K562 (cell line): ENCODE data around the gene CYP2C18.
"Not testable (repeated sequence)": the region's sequence is repeated elsewhere in the genome, so short reads cannot be mapped to it uniquely, and the experiment has no call there.

Experiments
- CTCF ChIP-seq, 3 experiments: IDR thresholded peaks in 2 of 3; conservative IDR thresholded peaks in 1 of 3; 2 replicates each; pipeline ENCODE4 v1.5.1; 2011 to 2012; ENCODE audit warnings: low read length in 3 of 3, mild to moderate bottlenecking in 3 of 3, control low read depth in 2 of 3, improper control_type of control experiment in 1 of 3, inconsistent platforms in 1 of 3, low read depth in 1 of 3, mixed read lengths in 1 of 3, moderate library complexity in 1 of 3; ENCODE audit not compliant: insufficient read depth in 2 of 3
- FOXM1 ChIP-seq, 2 experiments: fragments of 450-650 bp in 1 of 2; sonication (generic) in 1 of 2; formaldehyde crosslinking in 1 of 2; IDR thresholded peaks; 2 replicates each; pipeline versions ENCODE4 v1.6.1 to v1.9.0; 2017 to 2022; ENCODE audit warnings: low read depth in 2 of 2, mild to moderate bottlenecking in 2 of 2, missing genetic modification reagents in 1 of 2, moderate library complexity in 1 of 2
- JUN ChIP-seq, 2 experiments: sonication (generic) in 1 of 2; formaldehyde crosslinking in 1 of 2; IDR thresholded peaks; 2 replicates each; pipeline versions ENCODE4 v1.6.1 to v1.8.0; 2012 to 2022; ENCODE audit warnings: borderline replicate concordance in 2 of 2, mild to moderate bottlenecking in 2 of 2, improper control_type of control experiment in 1 of 2, low read depth in 1 of 2, low read length in 1 of 2, missing genetic modification reagents in 1 of 2
- RB1 ChIP-seq: fragments of 450-650 bp; IDR thresholded peaks from 2 replicates; pipeline ENCODE4 v1.6.1; 2017; ENCODE audit warnings: low read depth, mild to moderate bottlenecking

- TF ChIP-seq CTCF (IDR thresholded peaks at IDR 0.05 in 2 of 3, conservative IDR thresholded peaks at IDR 0.05 in 1 of 3; ENCODE audit: insufficient read depth in 2 of 3, low read depth in 1 of 3, low read length in 3 of 3); JUN (IDR thresholded peaks at IDR 0.05; ENCODE audit: borderline replicate concordance, low read depth, low read length); JUN (CRISPR knock-in tag; IDR thresholded peaks at IDR 0.05; ENCODE audit: borderline replicate concordance); RB1; FOXM1 (IDR thresholded peaks at IDR 0.05; ENCODE audit: low read depth); FOXM1 (CRISPR knock-in tag; IDR thresholded peaks at IDR 0.05; ENCODE audit: low read depth): not testable (repeated sequence)
Observed at GRCh38 chr10:94663061-94663460, 20.5 kb upstream of the CYP2C18 start.
